ENCODE results near the gene MPEG1. TPM values are rescaled to one million over a fixed set of nuclear protein-coding genes. Genes with fewer than 3 reads are reported as not detected.

Gene MPEG1
- total RNA-seq, 1 donor from 2014 or later: 48.9 TPM

DNA sequence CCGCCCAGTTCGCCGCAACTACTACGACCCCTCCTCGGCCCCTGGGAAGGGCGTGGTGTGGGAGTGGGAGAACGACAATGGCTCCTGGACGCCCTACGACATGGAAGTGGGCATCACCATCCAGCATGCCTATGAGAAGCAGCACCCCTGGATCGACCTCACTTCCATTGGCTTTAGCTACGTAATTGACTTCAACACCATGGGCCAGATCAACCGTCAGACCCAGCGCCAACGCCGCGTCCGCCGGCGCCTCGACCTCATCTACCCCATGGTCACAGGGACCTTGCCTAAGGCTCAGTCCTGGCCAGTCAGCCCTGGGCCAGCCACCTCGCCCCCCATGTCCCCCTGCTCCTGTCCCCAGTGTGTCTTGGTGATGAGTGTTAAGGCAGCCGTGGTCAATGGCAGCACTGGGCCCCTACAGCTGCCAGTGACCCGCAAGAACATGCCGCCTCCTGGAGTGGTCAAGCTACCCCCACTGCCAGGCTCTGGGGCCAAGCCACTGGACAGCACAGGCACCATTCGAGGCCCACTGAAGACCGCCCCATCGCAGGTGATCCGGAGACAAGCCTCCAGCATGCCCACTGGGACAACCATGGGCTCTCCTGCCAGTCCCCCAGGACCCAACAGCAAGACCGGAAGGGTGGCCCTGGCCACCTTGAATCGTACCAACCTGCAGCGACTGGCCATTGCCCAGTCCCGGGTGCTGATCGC lies 30.8 kb downstream of the MPEG1 start:
- ATAC-seq: no peak

GRCh38 chr11:59180907-59181306 lies 31.8 kb downstream of the MPEG1 start:
- Histone ChIP-seq H3K27ac (no peak overlapping the region), H3K27me3 (ENCODE audit: low read depth) (no peaks in the 10 kb centered on the region), H3K36me3 (peaks cover 15% of the 10 kb centered on the region), H3K4me3 (no peak overlapping the region), H3K4me1 (peaks cover 54% of the 10 kb centered on the region), H3K9me3 (no peaks in the 10 kb centered on the region)
- intact Hi-C loops (cut with DNase I): no loop called here
- ATAC-seq (no peak), DNase-seq (no peak)
- TF ChIP-seq, protein P1, sequence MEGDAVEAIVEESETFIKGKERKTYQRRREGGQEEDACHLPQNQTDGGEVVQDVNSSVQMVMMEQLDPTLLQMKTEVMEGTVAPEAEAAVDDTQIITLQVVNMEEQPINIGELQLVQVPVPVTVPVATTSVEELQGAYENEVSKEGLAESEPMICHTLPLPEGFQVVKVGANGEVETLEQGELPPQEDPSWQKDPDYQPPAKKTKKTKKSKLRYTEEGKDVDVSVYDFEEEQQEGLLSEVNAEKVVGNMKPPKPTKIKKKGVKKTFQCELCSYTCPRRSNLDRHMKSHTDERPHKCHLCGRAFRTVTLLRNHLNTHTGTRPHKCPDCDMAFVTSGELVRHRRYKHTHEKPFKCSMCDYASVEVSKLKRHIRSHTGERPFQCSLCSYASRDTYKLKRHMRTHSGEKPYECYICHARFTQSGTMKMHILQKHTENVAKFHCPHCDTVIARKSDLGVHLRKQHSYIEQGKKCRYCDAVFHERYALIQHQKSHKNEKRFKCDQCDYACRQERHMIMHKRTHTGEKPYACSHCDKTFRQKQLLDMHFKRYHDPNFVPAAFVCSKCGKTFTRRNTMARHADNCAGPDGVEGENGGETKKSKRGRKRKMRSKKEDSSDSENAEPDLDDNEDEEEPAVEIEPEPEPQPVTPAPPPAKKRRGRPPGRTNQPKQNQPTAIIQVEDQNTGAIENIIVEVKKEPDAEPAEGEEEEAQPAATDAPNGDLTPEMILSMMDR (IDR thresholded peaks at IDR 0.05): no peak

More for the DNA sequence above, 30.8 kb downstream of the MPEG1 start:
- H3K27me3 ChIP-seq (ENCODE audit: low read depth): no peaks in the 10 kb centered on the region
- intact Hi-C loops (cut with DNase I): no loop called here
- H3K36me3 ChIP-seq: peaks cover 15% of the 10 kb centered on the region
- peaks cover 60% of the 10 kb centered on the region for H3K4me1 ChIP-seq
- no peak for DNase-seq
- H3K4me3 ChIP-seq: no peak overlapping the region
- TF ChIP-seq, protein P1 (IDR thresholded peaks at IDR 0.05): no peak
- H3K27ac ChIP-seq: no peak overlapping the region
- no peaks in the 10 kb centered on the region for H3K9me3 ChIP-seq

- H3K4me3 ChIP-seq: no peak overlapping the region
- no peaks in the 10 kb centered on the region for H3K27me3 ChIP-seq (ENCODE audit: low read depth)
- H3K9me3 ChIP-seq: no peaks in the 10 kb centered on the region
- TF ChIP-seq, protein P1 (IDR thresholded peaks at IDR 0.05): no peak
- intact Hi-C loops (cut with DNase I): no loop called here
- H3K4me1 ChIP-seq: peaks cover 54% of the 10 kb centered on the region
- H3K36me3 ChIP-seq: peaks cover 15% of the 10 kb centered on the region
- ATAC-seq (no peak), DNase-seq (no peak)
- H3K27ac ChIP-seq: no peak overlapping the region
Observed at GRCh38 chr11:59180168-59180776, 32.5 kb downstream of the MPEG1 start.

DNA sequence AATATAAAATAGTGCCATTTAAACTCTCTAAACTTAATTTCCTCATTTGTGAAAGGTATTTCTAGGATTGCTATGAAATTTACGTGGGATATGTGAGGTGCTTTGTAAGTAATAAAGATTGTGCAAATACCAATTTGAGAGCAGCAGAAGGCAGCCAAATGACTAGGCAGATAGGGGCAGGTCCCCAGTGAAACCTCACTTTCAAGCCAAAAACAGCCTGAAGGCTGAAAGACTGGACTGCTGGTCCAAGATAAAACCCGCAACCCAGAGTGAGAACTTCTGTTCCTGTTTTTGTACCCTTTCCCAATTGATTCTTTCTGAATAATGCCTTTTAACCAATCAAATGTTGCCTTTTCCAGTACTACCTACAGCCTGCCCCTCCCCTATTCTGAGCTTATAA lies 33.6 kb downstream of the MPEG1 start:
- DNase-seq (no peak), ATAC-seq (no peak)
- no peak overlapping the region for H3K4me3 ChIP-seq
- H3K27ac ChIP-seq: peak overlapping the region; percentile 2
- H3K9me3 ChIP-seq: no peaks in the 10 kb centered on the region
- TF ChIP-seq, protein P1 (IDR thresholded peaks at IDR 0.05): no peak
- H3K4me1 ChIP-seq: peaks cover 52% of the 10 kb centered on the region
- intact Hi-C loops (cut with DNase I): no loop called here
- H3K36me3 ChIP-seq: peaks cover 15% of the 10 kb centered on the region
- H3K27me3 ChIP-seq (ENCODE audit: low read depth): no peaks in the 10 kb centered on the region

- Histone ChIP-seq H3K4me1 (peaks cover 53% of the 10 kb centered on the region), H3K4me3 (no peak overlapping the region), H3K9me3 (no peaks in the 10 kb centered on the region), H3K36me3 (peaks cover 15% of the 10 kb centered on the region), H3K27ac (no peak overlapping the region), H3K27me3 (ENCODE audit: low read depth) (no peaks in the 10 kb centered on the region)
- TF ChIP-seq, protein P1 (IDR thresholded peaks at IDR 0.05): no peak
- intact Hi-C loops (cut with DNase I): no loop called here
- DNase-seq (no peak), ATAC-seq (peak; percentile 39 to 63)
Observed at GRCh38 chr11:59178402-59178801, 34.3 kb downstream of the MPEG1 start.

Measured in lower lobe of right lung (tissue), 2 donors.